ENCODE data around the gene MFSD12.

- TF ChIP-seq CTCF (IDR thresholded peaks at IDR 0.05) (no peak), POLR2A (IDR thresholded peaks at IDR 0.05) (peak in 1 of 2 donors; percentile 30)
These were observed 49.4 kb upstream of the MFSD12 start, which contains the start of gene TBXA2R for GRCh38 chr19:3606690-3607289.

Data from heart left ventricle (tissue), 13 donors.